GM10266 (cell line): Measurements from ENCODE around the gene PDIA2.

Source experiments
- DNase-seq: peaks from one replicate; pipeline ENCODE4 v3.0.0; 2012; ENCODE audit errors: extremely low spot score
- CTCF ChIP-seq: IDR thresholded peaks from 2 replicates; pipeline ENCODE4 v1.5.1; 2012; ENCODE audit warnings: mild to moderate bottlenecking, low read depth; ENCODE audit not compliant: control insufficient read depth, insufficient read depth; ENCODE audit errors: missing control alignments

PDIA2 gene

DNA sequence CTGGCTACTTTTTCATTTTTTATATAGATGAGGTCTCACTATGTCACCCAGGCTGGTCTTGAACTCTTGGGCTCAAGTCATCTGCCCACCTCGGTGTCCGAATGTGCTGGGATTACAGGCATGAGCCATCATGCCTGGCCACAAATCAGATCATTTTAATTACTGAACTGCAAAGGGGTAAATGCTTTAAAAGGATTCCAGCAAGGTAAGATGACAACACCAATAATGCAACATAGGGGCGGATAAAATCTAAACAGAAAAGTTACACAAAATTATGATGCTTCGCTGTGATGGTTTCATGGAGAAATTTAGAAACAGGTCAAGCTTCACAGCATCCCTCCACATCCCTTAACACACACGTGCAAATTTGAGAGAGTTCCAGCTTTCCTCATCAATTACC, 37.2 kb downstream of the PDIA2 start:
- DNase-seq: no peak

DNA sequence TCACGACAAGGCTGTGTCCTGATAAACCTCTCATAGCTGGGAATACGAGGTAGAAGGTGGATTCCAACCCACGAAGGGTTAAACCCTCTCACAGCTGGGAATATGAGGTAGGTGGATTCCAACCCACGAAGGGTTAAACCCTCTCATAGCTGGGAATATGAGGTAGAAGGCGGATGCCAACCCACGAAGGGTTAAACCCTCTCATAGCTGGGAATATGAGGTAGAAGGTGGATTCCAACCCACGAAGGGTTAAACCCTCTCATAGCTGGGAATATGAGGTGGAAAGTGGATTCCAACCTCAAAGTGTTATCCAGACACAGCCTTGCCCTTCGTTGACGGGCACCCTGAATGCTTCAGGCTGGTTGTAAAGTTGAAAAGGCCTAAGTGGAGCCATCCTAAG, 38.6 kb downstream of the PDIA2 start:
- no peak for DNase-seq
- TF ChIP-seq CTCF: no peak

More for the DNA sequence above, 37.2 kb downstream of the PDIA2 start:
- no peak for TF ChIP-seq CTCF

DNA sequence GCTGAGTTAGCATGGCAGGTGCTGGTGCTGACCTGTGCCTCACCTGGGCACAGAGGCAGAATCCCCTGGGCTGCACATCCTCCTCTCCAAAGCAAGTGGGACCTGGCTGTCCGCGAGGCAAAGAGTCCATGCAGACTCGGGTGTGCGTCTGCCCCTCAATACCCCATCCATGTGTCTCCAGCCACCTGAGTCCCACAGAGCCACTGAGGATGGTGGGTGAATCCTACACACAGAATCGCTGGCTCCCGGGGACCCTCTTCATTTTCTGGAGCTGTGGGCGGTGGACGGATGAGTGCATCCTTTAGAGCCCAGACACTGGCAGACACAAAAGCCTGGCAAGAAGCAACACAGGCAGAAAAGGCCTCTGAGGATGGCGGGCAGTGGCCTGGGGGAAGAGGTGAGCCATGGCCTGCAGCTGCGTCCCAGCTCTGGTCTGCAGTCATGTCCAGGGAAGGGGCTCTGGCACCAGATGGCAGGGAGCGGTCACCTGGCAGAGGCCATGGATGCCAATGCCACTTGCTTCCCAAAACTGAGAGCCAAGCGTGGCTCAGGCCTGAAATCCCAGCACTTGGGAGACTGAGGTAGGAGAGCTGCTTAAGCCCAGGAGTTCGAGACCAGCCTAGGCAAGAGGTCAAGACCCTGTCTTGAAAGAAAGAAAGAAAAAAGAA, 39.6 kb downstream of the PDIA2 start:
- DNase-seq: no peak
- no peak for TF ChIP-seq CTCF

DNA sequence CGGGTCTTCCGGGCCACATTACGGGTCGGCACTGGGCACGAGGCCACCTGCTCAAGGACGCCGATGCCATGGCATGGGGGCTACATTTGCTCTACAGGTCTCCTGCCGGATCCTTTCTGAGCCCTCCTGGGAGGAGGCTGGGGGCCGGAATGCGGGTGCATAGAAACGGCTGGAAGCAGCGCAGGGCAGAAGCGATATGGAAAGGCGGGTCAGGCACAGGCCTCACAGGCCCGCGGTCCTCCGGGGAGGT, 41.2 kb downstream of the PDIA2 start:
- no peak for TF ChIP-seq CTCF
- DNase-seq: no peak

- peak; percentile 78 for DNase-seq
- TF ChIP-seq CTCF: no peak
Observed at GRCh38 chr16:324451-325334, 41.7 kb downstream of the PDIA2 start.

- DNase-seq: no peak
Observed at GRCh38 chr16:325375-326145, 42.6 kb downstream of the PDIA2 start.

More at GRCh38 chr16:325375-326145, 42.6 kb downstream of the PDIA2 start:
- no peak for TF ChIP-seq CTCF
